K562 (cell line): Measurements from ENCODE around the gene SH2D4B. TPM values are rescaled to one million over a fixed set of nuclear protein-coding genes. Genes with fewer than 3 reads are reported as not detected.

Source experiments
- ATAC-seq: fragments of 200-7000 bp; cut with Tn5 transposase; 3 replicates; pipeline ENCODE4 v1.9.1; 2020; ENCODE audit warnings: moderate library complexity
- BruUV-seq: library from RNA; stranded (reverse); fragments of 400-500 nt; replicated peaks from 2 replicates; lab custom pipeline; 2021; lab: Mats Ljungman, UMichigan
- CTCF ChIA-PET: fragments of 300-600 bp; formaldehyde crosslinking; extraction: SDS; loops from one replicate; lab custom pipeline; 2021; ENCODE audit warnings: low intra/inter-chr PET ratio; lab: Yijun Ruan, JAX
- POLR2A ChIA-PET: fragments of 300-600, 350-650 bp; sonication (Branson Sonifier 250); formaldehyde crosslinking; extraction: SDS; loops from one replicate; lab custom pipeline; 2021; ENCODE audit warnings: antibody characterized with exemption, inconsistent platforms; lab: Yijun Ruan, JAX
- DNase-seq, 4 experiments: peaks; one replicate each; pipeline versions ENCODE4 v3.0.0 to v3.0.0-alpha.2; 2011 to 2018; ENCODE audit warnings: low spot score in 3 of 4, mixed read lengths in 3 of 4; ENCODE audit errors: extremely low read depth in 1 of 4
- FAIRE-seq: peaks from 2 replicates; lab custom pipeline; 2011; peaks lifted over from hg19 to GRCh38; lab: Jason Lieb, UNC
- H2AFZ ChIP-seq: 2 replicates; pipeline ENCODE4 v1.6.0; 2011; ENCODE audit warnings: low read depth, low read length, control low read depth, inconsistent platforms
- H3K27ac ChIP-seq: fragments of 200-600 bp; 3 replicates; pipeline ENCODE4 v1.8.0; 2011; ENCODE audit warnings: low read depth, mild to moderate bottlenecking, control low read depth, inconsistent platforms, low read length, moderate library complexity, mixed read lengths; ENCODE audit errors: extremely low read depth
- H3K27me3 ChIP-seq, 2 experiments: fragments of 300-600 bp in 1 of 2; 2 replicates in 1 of 2; 3 replicates in 1 of 2; pipeline versions ENCODE4 v1.6.0 to v1.8.0; 2011; ENCODE audit warnings: inconsistent platforms in 2 of 2, low read length in 2 of 2, mild to moderate bottlenecking in 1 of 2, mixed read lengths in 1 of 2, moderate library complexity in 1 of 2; ENCODE audit not compliant: control insufficient read depth in 2 of 2, insufficient read depth in 2 of 2
- H3K36me3 ChIP-seq: fragments of 300-600 bp; 3 replicates; pipeline ENCODE4 v1.8.0; 2011; ENCODE audit warnings: mild to moderate bottlenecking, low read length, inconsistent platforms; ENCODE audit not compliant: control insufficient read depth, insufficient read depth
- H3K4me1 ChIP-seq, 2 experiments: fragments of 200-600 bp in 1 of 2; replicated peaks in 1 of 2; 2 replicates in 1 of 2; 3 replicates in 1 of 2; pipeline versions ENCODE4 v1.5.1 to v1.8.0; 2011; ENCODE audit warnings: inconsistent platforms in 2 of 2, low read length in 2 of 2, mild to moderate bottlenecking in 1 of 2, mixed read lengths in 1 of 2, moderate library complexity in 1 of 2; ENCODE audit not compliant: control insufficient read depth in 2 of 2, insufficient read depth in 2 of 2
- H3K4me2 ChIP-seq: 2 replicates; pipeline ENCODE4 v1.6.1; 2011; ENCODE audit warnings: low read length, control low read depth, inconsistent platforms, mixed read lengths; ENCODE audit not compliant: insufficient read depth
- H3K4me3 ChIP-seq: fragments of 200-600 bp; sonication (generic), shearing (Covaris generic); 2 replicates; pipeline ENCODE4 v1.5.1; 2016; ENCODE audit warnings: control low read depth, inconsistent platforms
- H3K79me2 ChIP-seq: fragments of 200-600 bp; 3 replicates; pipeline ENCODE4 v1.8.0; 2011; ENCODE audit warnings: low read length, inconsistent platforms; ENCODE audit not compliant: control insufficient read depth, insufficient read depth
- H3K9ac ChIP-seq, 2 experiments: 2 replicates each; pipeline versions ENCODE4 v1.6.0 to v1.6.1; 2011; ENCODE audit warnings: low read depth in 2 of 2, low read length in 2 of 2, control low read depth in 1 of 2, inconsistent platforms in 1 of 2, mild to moderate bottlenecking in 1 of 2, mixed read lengths in 1 of 2; ENCODE audit not compliant: insufficient read depth in 1 of 2
- H3K9me1 ChIP-seq: one replicate; pipeline ENCODE4 v1.6.0; 2011; ENCODE audit warnings: inconsistent platforms, mild to moderate bottlenecking, low read length, moderate library complexity; ENCODE audit not compliant: control insufficient read depth, insufficient read depth
- H3K9me3 ChIP-seq: replicated peaks from 2 replicates; pipeline ENCODE4 v1.5.1; 2011; ENCODE audit warnings: low read depth, low read length, inconsistent platforms; ENCODE audit not compliant: control insufficient read depth, insufficient read depth
- H4K20me1 ChIP-seq: replicated peaks from 2 replicates; pipeline ENCODE4 v1.6.1; 2011; ENCODE audit warnings: low read length, inconsistent platforms, mixed read lengths; ENCODE audit not compliant: control insufficient read depth, insufficient read depth
- CBX1 ChIP-seq: sonication (generic); IDR thresholded peaks from 2 replicates; pipeline ENCODE4 v1.6.1; 2016; ENCODE audit warnings: antibody characterized with exemption, low read depth, mild to moderate bottlenecking
- FOXJ2 ChIP-seq: fragments of 200-800 bp; sonication (Bioruptor generic); IDR thresholded peaks from 2 replicates; pipeline ENCODE4 v1.6.1; 2016; ENCODE audit warnings: missing genetic modification characterization, missing compliant biosample characterization
- FOXP4 ChIP-seq: sonication (generic); formaldehyde crosslinking; IDR thresholded peaks from 2 replicates; pipeline ENCODE4 v1.8.0; 2022; ENCODE audit warnings: mild to moderate bottlenecking, missing genetic modification reagents, borderline replicate concordance
- KAT2B ChIP-seq: IDR thresholded peaks from one replicate; pipeline ENCODE4 v1.6.1; 2012; ENCODE audit warnings: low read depth, mild to moderate bottlenecking, control low read depth, inconsistent platforms, low read length, moderate library complexity
- MBD1 ChIP-seq: fragments of 250-450 bp; sonication (Bioruptor Pico); IDR thresholded peaks from 2 replicates; pipeline ENCODE4 v1.8.0; 2022; ENCODE audit warnings: inconsistent platforms
- NCOA6 ChIP-seq: fragments of 450-650 bp; IDR thresholded peaks from 2 replicates; pipeline ENCODE4 v1.6.1; 2017; ENCODE audit warnings: mild to moderate bottlenecking
- SFPQ ChIP-seq: fragments of 200-400 bp; formaldehyde crosslinking; IDR thresholded peaks from 2 replicates; pipeline ENCODE4 v1.6.1; 2017; ENCODE audit warnings: mild to moderate bottlenecking, low read depth, low read length, moderate library complexity
- SLC30A9 ChIP-seq: fragments of 250-450 bp; sonication (Bioruptor Pico); IDR thresholded peaks from 2 replicates; pipeline ENCODE4 v1.8.0; 2022; ENCODE audit warnings: mild to moderate bottlenecking, moderate library complexity
- SMC3 ChIP-seq: conservative IDR thresholded peaks from 2 replicates; pipeline ENCODE4 v1.6.1; 2011; ENCODE audit warnings: low read depth, low read length, improper control_type of control experiment; ENCODE audit not compliant: insufficient read depth
- SREBF1 ChIP-seq: fragments of 150-350 bp; IDR thresholded peaks from 2 replicates; pipeline ENCODE4 v1.6.1; 2014; ENCODE audit warnings: antibody characterized with exemption, low read depth, low read length, borderline replicate concordance
- TFE3 ChIP-seq: fragments of 450-650 bp; formaldehyde crosslinking; IDR thresholded peaks from 2 replicates; pipeline ENCODE4 v1.4.0; 2020; ENCODE audit warnings: mild to moderate bottlenecking, mixed read lengths
- ZNF282 ChIP-seq: sonication (generic); formaldehyde crosslinking; IDR thresholded peaks from 2 replicates; pipeline ENCODE4 v1.8.1; 2023; ENCODE audit warnings: missing genetic modification reagents
- ZNF384 ChIP-seq: IDR thresholded peaks from 2 replicates; pipeline ENCODE4 v1.6.1; 2012; ENCODE audit warnings: low read depth, low read length, improper control_type of control experiment
- ZNF79 ChIP-seq: fragments of 250-450 bp; sonication (Bioruptor Pico); IDR thresholded peaks from 2 replicates; pipeline ENCODE4 v1.4.0; 2020; ENCODE audit warnings: low read depth, mild to moderate bottlenecking, moderate library complexity
- WGBS: fragments of 100-300 bp; shearing (Covaris generic); methylation state at CpG from one replicate; pipeline ENCODE4 v1.1.6; 2016; ENCODE audit warnings: low coverage, mixed read lengths; ENCODE audit not compliant: insufficient coverage; ENCODE audit errors: missing lambda C conversion rate; 5-methylcytosine and 5-hydroxymethylcytosine counted together
- in situ Hi-C: fragments of 300-500 bp; cut with MboI; formaldehyde crosslinking; loops from 4 replicates; pipeline ENCODE4 v1.15.0; 2018; ENCODE audit warnings: inconsistent platforms, mixed read lengths
- intact Hi-C: fragments of 100-400 bp; cut with micrococcal nuclease; formaldehyde crosslinking; loops from 2 replicates; pipeline ENCODE4 v1.14.2; 2022
- polyA plus RNA-seq, 8 experiments: library from polyadenylated mRNA; depleted of rRNA in 4 of 8; stranded (reverse) in 5 of 8; unstranded in 3 of 8; fragments of >200 nt; fragmentation: Nextera tagmentation in 2 of 8; fragmentation: Illumina TruSeq in 1 of 8; extraction: Ambion mirVana in 2 of 8; extraction: Trizol in 1 of 8; gene quantifications; 2 replicates each; pipeline versions ENCODE4 v1.2.1 to v1.2.3, GENCODE V29; 2011 to 2014; ENCODE audit warnings: inconsistent platforms in 1 of 8, missing spikeins in 1 of 8
- total RNA-seq, 7 experiments: library from RNA; depleted of rRNA in 6 of 7; stranded (reverse); fragments of >200 nt in 6 of 7; fragmentation: Illumina TruSeq in 2 of 7; extraction: Trizol in 2 of 7; gene quantifications; 2 replicates each; pipeline versions ENCODE4 v1.2.1 to v1.2.3, GENCODE V29; 2011 to 2021; ENCODE audit warnings: low replicate concordance in 1 of 7

The SH2D4B gene
- total and polyA plus RNA-seq, 9 of the 15 experiments (the other 6 are each of a cell fraction or from before 2014, with no cell fraction given) = 0.03 to 0.14 (median 0.04) TPM; not detected in 4

- H3K4me1 ChIP-seq = peaks cover 49 to 55% of the 10 kb centered on the region in 2 experiments
- BruUV-seq = no TSS peak
- TF ChIP-seq NCOA6 (no peak), ZNF282 (CRISPR knock-in tag) (no peak), SFPQ (no peak), FOXP4 (CRISPR knock-in tag) (no peak), TFE3 (CRISPR knock-in tag) (no peak), FOXJ2 (tag) (no peak), ZNF79 (no peak), CBX1 (0 out of 2 replicates have a peak, but pooled peaks have one; percentile 49), KAT2B (no peak), MBD1 (CRISPR knock-in tag) (peak; percentile 46; the same call in 1 of the 2 replicates), SMC3 (no peak), SLC30A9 (CRISPR knock-in tag) (no peak), ZNF384 (no peak), SREBF1 (no peak)
Measured at GRCh38 chr10:80496555-80497172, 41.0 kb upstream of the SH2D4B start.

More at GRCh38 chr10:80496555-80497172, 41.0 kb upstream of the SH2D4B start:
- H3K27me3 ChIP-seq = no peaks in the 10 kb centered on the region
- WGBS = 61% methylated on average over 4 of the region's 4 CpGs
- ChIA-PET CTCF (no interaction called here), POLR2A (interaction anchor here (0.7 to 2.1 kb wide), 7 partner anchors 9 to 37 kb away, joined by 3 to 12 read pairs (median 3); no protein-coding TSS in a partner anchor)
- no peaks in the 10 kb centered on the region for H4K20me1 ChIP-seq
- intact Hi-C loops = loop anchor here (2.0 kb wide), 1 partner anchor 38 kb away; no protein-coding TSS in a partner anchor
- no peak overlapping the region for H3K4me3 ChIP-seq
- H3K36me3 ChIP-seq = peaks cover 77% of the 10 kb centered on the region
- FAIRE-seq (no peak), DNase-seq (no peak), ATAC-seq (no peak)
- in situ Hi-C loops = no loop called here
- H3K9me1 ChIP-seq = no peaks in the 10 kb centered on the region
- no peak overlapping the region for H2AFZ ChIP-seq
- H3K9ac ChIP-seq = peak overlapping the region in 1 of 2 experiments; percentile 27; a peak in 1 of 4 replicates
- H3K79me2 ChIP-seq = peaks cover 93% of the 10 kb centered on the region
- peaks cover 21% of the 10 kb centered on the region for H3K9me3 ChIP-seq
- 0 out of 2 replicates have a peak overlapping the region, but pooled peaks have one; percentile 75 for H3K4me2 ChIP-seq
- peak overlapping the region; percentile 90; the same call in 2 of the 3 replicates for H3K27ac ChIP-seq
